Renal pelvis (tissue), 12 donors: ENCODE data around the gene CELA2B. TPM values are rescaled to one million over a fixed set of nuclear protein-coding genes. Genes with fewer than 3 reads are reported as not detected.
"Not testable (repeated sequence)": the region's sequence is repeated elsewhere in the genome, so short reads cannot be mapped to it uniquely, and the experiment has no call there.

Experiments used
- DNase-seq: peaks from one replicate; pipeline ENCODE4 v3.0.0-alpha.2; 2013
- long read RNA-seq, 16 experiments: transcript quantifications; one replicate each; lab custom pipeline, GENCODE V29; 2026
- polyA plus RNA-seq, 3 donors: library from polyadenylated mRNA; unstranded; fragments of 120-200 nt; gene quantifications; one replicate each; pipeline ENCODE4 v1.2.1, GENCODE V29; 2013; ENCODE audit not compliant: insufficient read length in 3 of 3

The CELA2B gene
- under 1 TPM; 0.31 to 0.90 (median 0.59) TPM for polyA plus RNA-seq
- long read RNA-seq, donor 1 = 0 reads
- long read RNA-seq, donor 2 = 0 reads
- long read RNA-seq, donor 3 = 0 reads
- long read RNA-seq, donor 4 = 0 reads
- long read RNA-seq, donor 5 = 0 reads
- long read RNA-seq, donor 6, partial matches to known transcripts = 8 of 17 reads
- long read RNA-seq, donor 6, other reads (novel, unspliced or antisense) = 9 of 17 reads
- long read RNA-seq, donor 7, partial matches to known transcripts = 15 of 15 reads
- long read RNA-seq, donor 7, other reads (novel, unspliced or antisense) = 0 of 15 reads
- long read RNA-seq, donor 8 = 0 reads
- long read RNA-seq, donor 9, partial matches to known transcripts = 11 of 17 reads
- long read RNA-seq, donor 9, other reads (novel, unspliced or antisense) = 6 of 17 reads
- long read RNA-seq, donor 10, partial matches to known transcripts = 7 of 12 reads
- long read RNA-seq, donor 10, other reads (novel, unspliced or antisense) = 5 of 12 reads
- long read RNA-seq, donor 11, partial matches to known transcripts = 0 of 7 reads
- long read RNA-seq, donor 11, other reads (novel, unspliced or antisense) = 7 of 7 reads
- long read RNA-seq, donor 12 = 0 reads
- long read RNA-seq, donor 13 = 0 reads
- long read RNA-seq, donor 14 = 0 reads
- long read RNA-seq, donor 15 = 0 reads
- long read RNA-seq, donor 16 = 0 reads

DNA sequence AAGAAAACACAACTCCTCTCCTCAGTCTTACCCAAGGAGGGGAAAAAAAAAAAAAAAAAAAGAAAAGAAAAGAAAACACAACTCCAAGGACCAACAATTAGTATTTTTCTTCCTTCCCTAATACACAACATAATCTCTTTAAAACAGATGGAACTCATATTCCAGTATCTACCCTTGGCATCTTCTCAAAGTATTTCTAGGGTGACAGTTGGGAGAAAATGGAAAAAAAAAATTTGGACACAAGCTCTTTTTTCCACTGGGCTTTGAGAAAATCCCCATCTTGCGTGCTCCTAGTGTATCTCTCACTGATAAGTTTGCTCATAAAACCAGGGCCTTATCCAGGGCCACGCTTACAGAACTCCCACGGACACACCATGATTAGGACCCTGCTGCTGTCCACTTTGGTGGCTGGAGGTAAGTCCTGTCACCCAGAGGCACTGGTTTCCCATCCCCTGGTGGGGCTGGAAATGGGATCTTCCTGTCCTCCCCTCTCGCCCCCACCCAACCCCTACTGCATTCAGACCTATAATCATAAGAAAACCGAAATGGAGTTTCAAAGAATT, at the start of gene CELA2B:
Gene CELA2B (plus strand): TSS at position 353 of the 563 bp plus-strand sequence. CDS start 22 bp downstream, at position 375.
- DNase-seq = no peak

DNA sequence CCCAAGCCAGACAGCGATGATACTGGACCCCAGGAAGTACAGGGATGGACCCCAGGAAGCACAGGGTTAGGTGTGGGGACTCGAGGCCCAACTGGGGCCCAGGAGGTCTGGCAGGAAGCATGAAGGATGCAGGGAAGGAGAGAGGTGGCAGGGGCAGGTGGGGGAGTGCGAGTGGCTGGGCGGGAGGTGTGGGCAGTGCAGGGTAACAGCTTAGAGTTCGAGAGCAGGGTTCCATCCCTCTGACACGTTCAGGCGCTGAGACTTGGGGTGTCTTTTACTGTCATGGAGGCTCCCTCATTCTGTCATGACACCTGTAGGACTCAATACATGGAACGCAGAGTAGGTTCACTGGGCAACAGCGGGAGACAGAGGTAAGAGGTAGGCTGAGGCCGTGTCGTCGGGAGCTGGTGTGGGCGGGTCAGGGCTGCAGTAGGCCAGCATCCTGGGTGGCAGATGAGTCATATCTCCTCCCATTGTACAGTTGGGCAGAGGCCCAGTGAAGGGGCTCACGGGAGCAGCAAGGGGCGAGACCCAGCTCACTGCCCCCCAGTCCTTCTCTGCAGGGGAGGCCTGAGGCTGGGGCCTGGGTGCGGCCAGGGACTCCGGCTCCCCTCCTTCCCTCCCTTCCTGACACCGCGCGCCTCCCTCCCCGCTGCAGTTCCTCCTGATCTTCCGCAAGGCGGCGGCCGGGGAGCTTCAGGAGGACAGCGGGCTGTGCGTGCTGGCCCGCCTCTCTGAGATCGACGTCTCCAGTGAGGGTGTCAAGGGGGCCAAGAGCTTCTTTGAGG, 49.2 kb upstream of the CELA2B start:
- no peak for DNase-seq

DNA sequence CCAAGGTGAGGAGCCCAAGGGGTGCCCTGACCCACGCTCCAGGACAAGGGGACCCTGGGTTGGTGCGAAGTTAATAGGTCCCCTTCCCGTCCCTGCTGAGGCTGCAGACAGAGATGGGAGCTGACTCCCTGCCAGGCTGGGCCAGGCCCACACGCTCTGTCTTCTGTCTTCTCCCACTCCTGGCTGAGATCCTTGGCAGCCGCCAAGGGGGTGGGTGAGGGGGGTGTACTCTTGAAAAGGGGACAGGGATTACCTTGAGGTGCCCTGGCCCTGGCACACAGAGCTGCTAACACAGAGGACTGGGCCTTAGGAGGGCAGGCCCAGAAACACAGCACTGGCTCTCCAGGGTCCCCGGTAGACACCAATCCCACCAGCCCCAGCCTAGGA, 48.6 kb upstream of the CELA2B start:
- no peak for DNase-seq

DNA sequence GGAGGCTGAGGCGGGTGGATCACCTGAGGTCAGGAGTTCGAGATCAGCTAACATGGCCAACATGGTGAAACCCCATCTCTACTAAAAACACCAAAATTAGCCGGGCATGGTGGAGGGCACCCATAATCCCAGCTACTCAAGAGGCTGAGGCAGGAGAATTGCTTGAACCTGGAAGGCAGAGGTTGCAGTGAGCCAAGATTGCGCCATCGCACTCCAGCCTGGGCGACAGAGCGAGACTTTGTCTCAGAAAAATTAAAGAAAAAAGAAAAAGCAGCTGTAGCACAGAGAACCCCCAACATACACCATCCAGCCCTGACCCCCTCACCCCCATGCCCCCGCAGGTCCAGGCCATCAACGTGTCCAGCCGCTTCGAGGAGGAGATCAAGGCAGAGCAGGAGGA, 47.7 kb upstream of the CELA2B start:
- not testable (repeated sequence) for DNase-seq

DNA sequence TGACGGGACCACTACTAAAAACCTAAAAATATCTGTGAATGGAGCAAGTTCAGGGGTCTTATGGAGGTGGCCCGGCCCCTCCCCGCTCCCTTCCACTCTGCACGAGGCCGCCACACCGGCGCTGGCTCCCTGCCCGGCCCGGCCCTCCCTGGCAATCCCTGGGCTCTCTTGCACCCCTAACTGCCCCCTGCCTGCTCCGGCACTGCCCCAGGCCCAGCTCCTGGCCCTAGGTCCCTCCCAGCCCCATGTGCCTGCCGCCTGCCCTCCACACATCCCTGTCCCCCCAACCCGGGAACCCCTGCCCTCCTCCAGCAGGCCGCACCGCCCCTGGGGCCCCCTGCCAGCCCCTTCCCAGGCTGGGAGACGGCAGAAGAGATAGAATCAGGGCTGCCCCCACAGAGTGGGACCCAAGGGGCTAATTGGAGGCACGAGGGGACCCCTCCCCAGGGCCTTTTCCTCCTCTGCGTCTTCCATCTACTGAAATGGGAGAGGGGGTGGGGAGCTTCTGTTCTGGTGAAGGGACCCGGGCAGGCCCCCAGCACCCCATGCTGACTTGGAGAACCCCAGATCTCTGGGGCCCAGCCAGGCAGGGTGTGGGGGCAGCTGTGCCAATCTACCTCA, 47.0 kb upstream of the CELA2B start:
- no peak for DNase-seq

DNA sequence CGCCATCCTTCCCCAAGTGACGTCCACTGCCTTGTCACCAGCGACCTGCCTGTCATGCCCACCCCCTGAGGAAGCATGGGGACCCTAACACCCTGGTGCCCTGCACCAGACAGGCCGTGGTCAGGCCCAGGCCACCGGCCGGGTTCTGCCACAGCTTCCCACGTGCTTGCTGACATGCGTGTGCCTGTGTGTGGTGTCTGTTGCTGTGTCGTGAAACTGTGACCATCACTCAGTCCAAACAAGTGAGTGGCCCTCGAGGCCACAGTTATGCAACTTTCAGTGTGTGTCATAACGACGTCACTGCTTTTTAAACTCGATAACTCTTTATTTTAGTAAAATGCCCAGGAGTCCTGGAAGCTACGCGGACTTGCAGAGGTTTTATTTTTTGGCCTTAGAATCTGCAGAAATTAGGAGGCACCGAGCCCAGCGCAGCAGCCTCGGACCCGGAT, 46.2 kb upstream of the CELA2B start:
- no peak for DNase-seq

DNA sequence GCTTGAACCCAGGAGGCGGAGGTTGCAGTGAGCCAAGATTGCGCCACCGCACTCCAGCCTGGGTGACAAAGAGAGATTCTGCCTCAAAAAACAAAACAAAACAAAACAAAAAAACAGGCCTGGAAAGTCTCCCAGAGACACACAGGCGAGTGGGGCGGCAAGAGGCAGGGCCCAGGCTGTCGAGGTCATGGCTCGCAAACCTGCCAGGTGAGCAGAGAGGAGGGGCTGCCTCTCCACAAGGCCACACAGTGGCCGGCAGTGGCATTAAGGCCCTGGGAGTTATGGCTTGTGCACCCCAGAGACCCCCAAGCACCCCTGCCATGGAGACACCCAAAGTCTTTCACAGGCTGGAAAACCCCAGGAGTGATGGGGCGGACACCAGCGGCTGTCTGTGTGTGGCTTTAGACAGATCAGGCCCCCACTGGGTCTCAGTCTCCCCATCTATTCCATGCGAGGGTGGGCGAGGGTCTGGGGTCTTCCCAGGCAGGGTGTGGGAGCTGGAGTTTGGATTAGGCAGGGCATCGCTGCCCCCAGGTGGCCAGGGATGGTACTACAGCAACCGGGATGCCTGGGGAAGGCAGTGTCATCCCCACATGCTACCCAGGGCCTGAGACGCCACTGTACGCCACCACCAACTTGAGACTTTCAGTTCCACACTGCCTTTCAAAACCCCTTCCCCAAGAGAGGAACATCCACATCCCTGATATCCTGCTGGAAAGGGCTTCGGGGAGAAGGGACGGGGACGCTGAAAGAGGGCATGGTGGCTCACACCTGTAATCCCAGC, 44.9 kb upstream of the CELA2B start:
- no peak for DNase-seq

DNA sequence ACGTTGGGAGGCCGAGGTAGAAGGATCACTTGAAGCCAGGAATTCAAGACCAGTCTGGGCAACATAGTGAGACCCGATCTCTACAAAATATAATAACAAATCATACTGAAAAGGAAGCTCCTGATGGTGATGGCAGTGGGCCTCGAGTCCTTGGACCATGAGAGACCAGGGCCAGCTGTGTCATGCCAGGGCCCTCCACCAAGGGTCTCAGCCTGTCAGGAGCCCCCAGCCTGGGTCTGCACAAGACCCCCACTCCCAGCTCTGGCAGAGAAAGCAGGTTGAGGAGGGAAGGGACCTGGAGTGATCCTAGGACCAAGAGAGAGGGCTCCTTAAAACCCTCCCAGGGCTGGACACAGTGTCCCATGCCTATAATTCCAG, 44.3 kb upstream of the CELA2B start:
- DNase-seq = no peak

DNA sequence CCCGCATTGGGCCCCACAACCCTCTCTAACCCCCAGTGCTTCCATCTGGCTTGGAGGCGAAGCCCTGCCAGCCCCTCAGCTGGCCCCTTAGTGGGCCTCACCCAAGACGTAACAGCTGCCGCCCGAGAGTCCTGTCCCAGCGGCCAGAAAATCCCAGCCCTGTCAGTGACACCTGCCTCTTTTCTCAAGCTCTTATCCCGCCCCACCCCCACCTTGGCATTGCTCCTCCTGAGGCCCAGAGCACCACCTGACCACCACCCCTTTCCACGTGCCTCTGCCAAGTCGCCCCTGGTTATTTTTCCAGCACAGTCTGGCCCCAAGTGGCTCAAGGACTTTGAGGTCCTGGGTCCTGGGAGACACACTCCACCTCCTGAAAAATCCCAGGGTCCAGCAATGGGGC, 43.6 kb upstream of the CELA2B start:
- DNase-seq = no peak

DNA sequence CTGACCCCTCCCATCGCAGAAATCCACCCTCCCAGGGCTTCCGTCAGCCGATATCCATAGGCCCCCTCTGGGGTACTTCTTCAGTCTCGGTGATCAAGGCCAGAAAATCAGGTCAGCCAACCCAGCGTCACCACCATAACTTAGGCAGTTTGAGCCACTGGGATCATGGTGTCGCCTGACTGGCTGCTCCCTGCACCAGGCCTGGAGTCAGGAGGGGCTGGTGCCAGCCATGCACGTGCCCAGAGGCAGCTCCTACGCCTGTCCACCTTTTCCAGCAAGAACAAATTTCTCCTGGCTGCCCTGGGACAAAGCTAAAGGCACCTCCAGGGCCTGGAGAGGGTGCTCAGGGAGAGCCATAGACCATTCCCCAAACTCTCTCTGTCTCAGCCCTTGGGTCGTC, 42.4 kb upstream of the CELA2B start:
- DNase-seq = no peak

DNA sequence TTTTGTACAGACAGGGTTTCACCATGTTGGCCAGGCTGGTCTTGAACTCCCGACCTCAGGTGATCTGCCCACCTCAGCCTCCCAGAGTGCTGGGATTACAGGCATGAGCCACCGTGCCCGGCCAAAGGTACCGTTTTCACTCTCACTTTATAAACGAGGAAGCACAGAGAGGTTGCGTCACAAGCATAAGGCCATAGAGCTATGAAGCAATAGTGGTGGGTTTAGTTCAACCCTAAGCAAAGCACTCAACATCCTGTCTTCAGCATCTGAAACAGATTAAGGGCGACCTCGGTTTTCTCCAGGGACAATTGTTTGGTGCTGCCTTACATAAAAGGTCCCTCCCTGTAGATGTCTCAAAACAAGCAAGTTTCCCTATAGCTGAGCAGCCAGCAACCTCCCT, 41.2 kb upstream of the CELA2B start:
- DNase-seq = not testable (repeated sequence)

DNA sequence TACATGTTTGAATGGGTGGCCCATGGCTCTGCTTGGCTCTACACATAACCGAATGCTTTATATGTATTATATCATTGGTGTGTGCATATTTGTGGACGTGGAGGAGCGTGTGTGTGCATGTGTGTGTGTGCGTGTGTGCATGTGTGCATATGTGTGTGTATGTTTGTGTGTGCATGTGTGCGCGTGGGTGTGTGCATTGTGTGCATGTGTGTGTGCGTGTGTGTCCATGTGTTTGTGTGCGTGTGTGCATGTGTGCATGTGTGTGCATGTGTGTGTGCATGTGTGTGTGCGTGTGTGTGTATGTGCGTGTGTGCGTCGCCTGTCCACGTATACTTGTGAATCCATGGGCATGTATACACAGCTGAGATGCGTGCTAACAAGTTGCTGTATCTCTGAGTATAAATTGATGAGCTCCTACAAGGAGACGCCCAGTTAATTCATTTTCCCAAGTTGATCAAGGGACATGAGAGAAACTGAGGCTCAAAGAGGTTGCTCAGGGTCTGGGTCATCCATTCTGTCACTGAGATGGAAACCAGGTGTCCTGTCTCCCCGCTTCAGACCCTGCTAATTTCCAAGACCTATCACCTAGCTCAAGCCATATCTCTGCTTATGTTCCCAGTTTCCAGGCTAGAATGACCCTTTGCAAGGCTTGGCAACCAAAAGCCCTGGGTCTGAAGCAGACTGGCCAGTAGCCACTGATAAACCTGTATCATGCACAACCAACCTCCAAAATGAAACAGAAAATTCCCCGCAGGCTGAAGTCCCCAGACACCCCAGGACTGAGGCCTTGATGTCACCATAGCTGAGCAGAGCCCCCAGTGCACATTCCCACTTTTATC, 40.4 kb upstream of the CELA2B start:
- DNase-seq = no peak

DNA sequence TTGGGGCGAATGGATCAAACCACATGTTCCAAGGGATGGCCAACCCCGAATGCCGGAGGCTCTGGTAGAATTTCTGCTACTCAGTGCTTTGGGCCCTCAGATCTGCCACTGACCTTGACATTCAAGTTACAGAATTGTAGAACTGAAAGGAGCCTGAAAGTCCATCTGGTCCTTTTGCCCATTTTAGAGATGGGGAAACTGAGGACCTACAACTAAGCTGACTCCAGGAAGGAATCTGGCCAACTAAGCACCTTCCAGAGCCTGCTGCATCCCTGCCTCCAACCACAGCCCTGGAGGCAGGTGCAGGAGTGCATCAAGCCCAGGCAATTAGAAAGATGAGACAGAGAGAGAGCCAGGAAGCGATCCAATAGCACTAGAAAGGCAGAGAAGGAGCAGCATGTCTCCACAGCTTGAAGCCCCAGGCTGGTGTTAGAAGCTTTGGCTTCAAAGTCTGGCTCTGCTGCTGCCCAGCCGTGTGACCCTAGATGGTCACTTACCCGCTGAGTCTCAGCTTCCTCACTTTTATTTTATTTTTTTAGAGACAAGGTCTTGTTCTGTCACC, 38.9 kb upstream of the CELA2B start:
- no peak for DNase-seq

DNA sequence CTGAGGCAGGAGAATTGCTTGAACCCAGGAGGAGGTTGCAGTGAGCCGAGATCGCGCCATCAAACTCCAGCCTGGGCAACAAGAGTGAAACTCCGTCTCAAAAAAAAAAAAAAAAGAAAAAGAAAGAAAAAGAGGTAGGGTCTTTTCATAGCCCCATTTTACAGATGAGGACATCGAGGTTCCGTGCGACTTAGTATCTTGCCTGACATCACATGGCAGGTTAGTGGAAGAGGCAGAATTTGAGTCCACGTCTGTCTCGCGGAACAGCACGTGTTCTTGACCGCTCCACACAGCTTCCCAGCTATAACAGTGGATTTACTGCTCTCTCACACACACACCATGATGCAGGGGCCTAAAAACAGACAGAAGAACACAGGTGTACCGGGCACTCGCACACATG, 36.6 kb upstream of the CELA2B start:
- no peak for DNase-seq

DNA sequence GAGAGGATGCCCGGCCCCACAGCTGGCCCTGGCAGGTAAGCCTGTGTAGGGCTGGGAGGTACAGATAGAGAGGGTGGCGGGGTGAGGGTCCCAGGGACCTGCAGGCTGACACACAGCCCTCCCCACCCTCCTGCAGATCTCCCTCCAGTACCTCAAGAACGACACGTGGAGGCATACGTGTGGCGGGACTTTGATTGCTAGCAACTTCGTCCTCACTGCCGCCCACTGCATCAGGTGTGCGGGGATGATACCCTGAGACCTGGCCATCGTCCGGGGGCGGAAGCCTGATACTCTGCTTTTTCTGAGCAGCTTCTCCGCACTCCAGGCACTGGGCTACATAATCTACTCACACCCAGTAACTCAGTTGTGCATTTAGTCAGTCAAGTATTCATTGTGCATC, 35.5 kb upstream of the CELA2B start:
- DNase-seq = no peak

DNA sequence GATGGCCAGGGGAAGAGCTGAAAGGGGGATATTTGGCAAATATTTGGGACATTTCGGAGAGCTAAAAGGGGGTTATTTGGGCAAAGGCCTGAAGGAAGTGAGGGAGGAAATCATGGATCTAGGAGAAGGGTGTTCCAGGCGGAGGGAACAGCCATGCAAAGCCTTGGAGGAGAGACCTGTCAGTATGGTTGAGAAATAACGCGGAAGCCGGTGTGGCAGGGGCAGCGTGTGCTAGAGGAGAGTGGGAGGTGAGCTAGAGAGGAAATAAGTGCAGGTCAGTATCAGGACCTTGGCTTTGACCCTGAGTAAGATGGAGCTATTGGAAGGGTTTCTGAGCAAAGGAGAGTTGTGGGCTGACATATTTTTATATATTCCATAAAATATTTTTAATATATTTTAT, 34.7 kb upstream of the CELA2B start:
- no peak for DNase-seq

DNA sequence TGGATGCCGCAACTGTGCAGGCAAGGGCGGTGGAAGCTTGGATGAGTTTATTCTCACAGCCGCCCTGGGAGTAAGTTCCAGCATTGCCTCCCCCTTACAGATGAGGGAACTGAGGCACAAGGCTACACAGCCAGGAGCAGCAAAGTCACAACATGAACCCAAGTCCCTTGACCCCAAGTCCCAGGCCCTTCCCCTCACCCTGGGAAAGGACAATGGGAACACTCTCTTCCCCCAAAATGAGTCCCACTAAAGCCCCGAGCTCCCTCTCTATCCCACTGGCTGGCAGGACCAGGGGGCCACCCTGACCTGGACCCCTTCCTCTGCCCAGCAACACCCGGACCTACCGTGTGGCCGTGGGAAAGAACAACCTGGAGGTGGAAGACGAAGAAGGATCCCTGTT, 33.8 kb upstream of the CELA2B start:
- DNase-seq = no peak

DNA sequence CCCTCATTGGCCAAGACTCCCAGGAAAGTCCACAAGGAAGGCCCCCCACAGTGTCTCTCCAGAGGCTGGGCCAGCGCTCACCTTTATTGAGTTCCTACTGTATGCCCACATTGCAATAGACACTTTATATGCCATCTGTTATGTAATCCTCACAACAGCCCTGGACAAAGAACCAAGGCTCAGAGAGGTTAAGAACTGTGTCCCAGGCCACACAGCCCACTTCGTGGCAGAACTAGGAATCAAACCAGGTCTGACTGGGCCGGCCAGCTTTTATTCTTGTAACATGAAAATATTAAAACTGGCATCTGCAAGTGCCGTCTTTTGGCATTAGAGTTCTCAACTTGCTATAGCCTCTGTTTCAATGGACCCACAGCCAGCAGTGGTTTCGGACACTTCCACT, 33.1 kb upstream of the CELA2B start:
- DNase-seq = no peak

DNA sequence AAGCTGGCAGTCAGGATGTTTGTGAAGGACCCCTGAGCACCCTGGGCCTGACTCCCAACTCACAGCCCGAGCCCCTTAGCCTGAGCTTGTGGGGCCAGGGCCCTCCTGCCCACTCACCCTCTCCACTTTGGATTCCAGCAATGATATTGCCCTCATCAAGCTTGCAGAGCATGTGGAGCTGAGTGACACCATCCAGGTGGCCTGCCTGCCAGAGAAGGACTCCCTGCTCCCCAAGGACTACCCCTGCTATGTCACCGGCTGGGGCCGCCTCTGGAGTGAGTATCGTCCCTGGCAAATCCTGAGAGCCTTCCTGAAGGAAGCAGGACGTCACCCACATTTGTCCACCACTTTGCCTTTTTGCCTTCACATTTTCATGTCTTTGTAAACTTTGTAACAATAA, 32.6 kb upstream of the CELA2B start:
- no peak for DNase-seq
